Epithelial cell of proximal tubule (primary cell): Measurements from ENCODE around the gene ZNF740. TPM values are rescaled to one million over a fixed set of nuclear protein-coding genes. Genes with fewer than 3 reads are reported as not detected.

Source experiments
- DNase-seq: peaks from one replicate; pipeline ENCODE4 v3.0.0-alpha.2; 2011; ENCODE audit warnings: low read depth
- H3K4me3 ChIP-seq: 2 replicates; pipeline ENCODE4 v1.5.1; 2011; ENCODE audit warnings: low read depth, mild to moderate bottlenecking, low read length
- total RNA-seq: library from RNA; depleted of rRNA; stranded (reverse); fragments of >200 nt; gene quantifications from 2 replicates; pipeline ENCODE4 v1.2.3, GENCODE V29; 2015
- TF ChIP-seq, protein P1 (sequence below): conservative IDR thresholded peaks from 2 replicates; pipeline ENCODE4 v1.5.1; 2012; ENCODE audit warnings: low read depth, mild to moderate bottlenecking, low read length

The ZNF740 gene
- total RNA-seq, 1 donor from 2014 or later = 5.5 TPM

DNA sequence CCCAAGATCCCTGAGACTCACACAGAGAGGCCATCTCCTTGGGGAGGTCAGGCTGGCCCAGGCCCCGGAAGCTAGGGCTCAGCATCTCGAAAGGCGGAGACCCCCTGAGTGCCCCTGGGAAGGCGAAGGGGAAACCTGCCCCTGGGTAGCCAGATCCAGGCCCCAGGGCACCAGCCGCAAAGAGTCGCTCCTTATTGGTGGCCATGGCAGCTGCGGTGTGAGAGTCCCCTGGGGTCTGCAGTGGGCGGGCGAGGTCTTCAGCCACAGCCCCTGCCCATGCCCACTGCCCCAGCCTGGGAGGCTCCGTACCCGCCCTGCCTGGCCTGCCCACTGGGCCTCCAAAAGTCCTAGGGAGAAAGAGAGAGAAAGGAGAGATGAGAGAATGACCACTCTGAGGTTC, 46.8 kb downstream of the ZNF740 start:
- TF ChIP-seq, protein P1, sequence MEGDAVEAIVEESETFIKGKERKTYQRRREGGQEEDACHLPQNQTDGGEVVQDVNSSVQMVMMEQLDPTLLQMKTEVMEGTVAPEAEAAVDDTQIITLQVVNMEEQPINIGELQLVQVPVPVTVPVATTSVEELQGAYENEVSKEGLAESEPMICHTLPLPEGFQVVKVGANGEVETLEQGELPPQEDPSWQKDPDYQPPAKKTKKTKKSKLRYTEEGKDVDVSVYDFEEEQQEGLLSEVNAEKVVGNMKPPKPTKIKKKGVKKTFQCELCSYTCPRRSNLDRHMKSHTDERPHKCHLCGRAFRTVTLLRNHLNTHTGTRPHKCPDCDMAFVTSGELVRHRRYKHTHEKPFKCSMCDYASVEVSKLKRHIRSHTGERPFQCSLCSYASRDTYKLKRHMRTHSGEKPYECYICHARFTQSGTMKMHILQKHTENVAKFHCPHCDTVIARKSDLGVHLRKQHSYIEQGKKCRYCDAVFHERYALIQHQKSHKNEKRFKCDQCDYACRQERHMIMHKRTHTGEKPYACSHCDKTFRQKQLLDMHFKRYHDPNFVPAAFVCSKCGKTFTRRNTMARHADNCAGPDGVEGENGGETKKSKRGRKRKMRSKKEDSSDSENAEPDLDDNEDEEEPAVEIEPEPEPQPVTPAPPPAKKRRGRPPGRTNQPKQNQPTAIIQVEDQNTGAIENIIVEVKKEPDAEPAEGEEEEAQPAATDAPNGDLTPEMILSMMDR = no peak
- DNase-seq = no peak
- H3K4me3 ChIP-seq = no peak overlapping the region

DNA sequence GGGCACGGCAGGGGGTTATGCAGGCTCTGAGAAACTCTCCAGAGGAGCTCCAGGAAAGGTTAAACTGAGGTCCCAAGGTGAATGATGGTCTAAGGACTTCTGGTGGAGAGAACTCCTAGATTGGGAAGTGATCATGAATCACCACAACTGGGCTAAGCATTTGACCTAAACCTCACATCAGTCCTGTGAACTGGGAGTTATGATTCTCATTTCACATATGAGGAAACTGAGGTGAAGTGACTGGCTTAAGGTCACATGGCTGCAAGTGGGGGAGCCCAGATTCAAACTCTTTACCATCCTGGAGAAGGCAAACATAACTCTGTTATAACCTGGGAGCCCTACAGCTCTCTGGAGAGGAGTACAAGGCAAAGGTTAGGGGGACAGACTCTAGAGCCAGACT, 47.3 kb downstream of the ZNF740 start:
- DNase-seq = no peak
- no peak overlapping the region for H3K4me3 ChIP-seq
- TF ChIP-seq, protein P1 = no peak

DNA sequence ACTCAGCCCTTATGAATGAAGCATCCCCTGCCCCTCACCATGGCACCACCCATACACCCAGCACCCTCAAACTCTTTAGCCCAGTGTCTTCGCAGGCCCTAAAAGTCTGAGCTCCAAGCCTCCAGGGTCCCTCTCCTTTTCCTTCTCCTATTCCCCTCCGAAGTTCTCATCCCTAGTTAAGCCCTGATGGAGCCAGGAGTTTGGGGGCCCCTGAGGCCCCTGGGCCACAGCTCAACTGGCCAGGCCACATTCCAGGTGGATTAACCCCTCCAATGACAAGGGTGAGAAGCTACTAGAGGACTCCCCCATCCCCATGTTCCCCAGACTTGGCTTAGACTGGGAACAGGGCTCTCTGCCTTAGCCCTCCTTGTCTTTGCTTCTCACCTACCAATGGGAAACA, 48.9 kb downstream of the ZNF740 start:
- H3K4me3 ChIP-seq = no peak overlapping the region

DNA sequence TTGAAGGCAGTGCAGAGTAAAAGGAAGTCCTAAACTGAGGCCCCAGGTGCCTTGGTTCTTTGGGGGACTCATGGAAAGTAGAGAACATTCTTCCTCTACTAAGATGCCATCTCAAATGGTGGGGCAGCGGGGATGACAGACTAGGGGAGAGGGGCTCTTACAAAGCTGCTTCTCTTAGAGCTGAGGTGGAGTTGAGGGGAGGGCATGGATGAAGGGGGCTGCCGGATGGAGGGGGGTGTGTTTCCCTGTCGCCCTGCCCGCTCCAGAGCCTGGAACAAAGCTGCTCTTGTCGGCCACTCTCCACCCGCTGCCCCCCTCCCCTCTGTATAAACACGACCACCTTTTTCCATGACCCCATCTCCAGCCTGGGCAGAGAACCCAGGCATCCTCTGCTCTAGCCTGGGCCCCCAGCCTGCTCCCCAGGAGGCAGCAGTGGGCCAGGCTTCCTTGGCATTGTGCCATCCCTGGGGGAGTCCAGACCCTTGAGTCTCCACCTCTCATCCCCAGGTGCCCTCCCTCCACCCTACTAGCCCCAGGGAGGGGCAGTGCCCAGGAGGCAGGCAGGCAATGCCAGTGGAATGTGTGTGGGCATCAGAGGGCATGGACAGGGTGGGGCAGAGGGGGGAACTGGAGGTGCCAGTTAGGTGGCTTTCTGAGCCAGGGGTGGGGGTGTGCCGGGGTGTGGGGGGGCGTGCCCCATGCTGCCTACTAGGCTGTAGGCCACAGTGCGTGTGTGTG, 49.8 kb downstream of the ZNF740 start:
- no peak overlapping the region for H3K4me3 ChIP-seq
- no peak for DNase-seq

More for the DNA sequence above, 48.9 kb downstream of the ZNF740 start:
- no peak for DNase-seq
- TF ChIP-seq, protein P1 = no peak

DNA sequence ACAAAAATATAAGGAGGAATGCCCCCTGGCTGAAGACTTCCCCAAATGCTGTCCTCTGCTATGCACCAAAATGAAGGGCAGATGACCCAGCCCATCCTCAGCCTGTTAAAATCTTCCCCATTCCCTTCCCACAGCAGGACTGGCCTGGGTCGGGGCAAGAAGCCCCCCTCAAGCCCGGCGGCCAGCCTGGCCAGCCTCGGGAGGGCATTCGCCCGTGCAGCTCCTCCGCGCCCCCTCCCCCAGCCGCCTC, 51.1 kb downstream of the ZNF740 start:
- TF ChIP-seq, protein P1 = no peak
- H3K4me3 ChIP-seq = peak overlapping the region; percentile 66
- no peak for DNase-seq

More for the DNA sequence above, 49.8 kb downstream of the ZNF740 start:
- TF ChIP-seq, protein P1 = no peak

DNA sequence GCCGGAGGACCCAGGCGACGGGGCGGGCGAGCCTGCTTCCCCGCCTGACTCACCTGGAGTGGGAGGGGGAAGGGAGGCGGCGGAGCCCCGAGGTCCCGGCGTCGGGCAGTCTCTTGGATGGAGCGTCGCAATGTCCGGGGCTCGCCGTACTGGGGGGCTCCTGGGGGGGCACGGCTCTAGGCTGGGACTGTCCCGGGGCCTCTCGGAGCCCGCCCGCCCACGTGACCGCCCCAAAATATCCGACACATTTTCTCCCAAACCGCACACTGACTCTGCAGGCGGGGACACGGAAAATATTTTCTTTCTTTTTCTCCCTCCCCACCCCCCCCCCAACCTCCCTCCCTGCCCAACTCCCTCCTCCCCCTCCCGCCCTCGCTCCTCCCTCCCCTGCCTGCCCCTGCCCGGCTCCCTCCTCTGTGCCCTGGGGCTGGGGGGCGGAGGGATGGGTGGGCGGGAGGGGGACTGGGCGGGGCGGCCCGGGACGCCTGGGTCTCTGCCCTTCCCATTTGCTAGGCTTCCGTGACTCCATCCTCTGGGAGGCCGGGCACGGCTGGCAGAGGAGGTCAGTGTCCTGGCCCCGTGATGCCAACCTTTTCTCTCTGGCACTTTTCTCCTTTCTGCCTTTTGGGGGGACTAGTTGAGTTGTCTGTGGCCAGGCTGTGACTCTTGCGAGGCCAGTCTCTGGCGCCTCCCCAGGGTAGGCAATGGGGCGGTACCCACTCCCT, 51.6 kb downstream of the ZNF740 start, which contains the start of gene RARG:
RARG (minus strand) TSS at position 289 of the 725 bp plus-strand sequence. CDS start 4,664 bp downstream, outside the sequence.
- peak within 1 kb of the TSS; percentile 66 for H3K4me3 ChIP-seq
- no peak for DNase-seq
- TF ChIP-seq, protein P1 = peak; percentile 22
